Activated B cell treated with CpG ODN at 0.5 μM for 24 hours (primary cell): ENCODE data around the gene KRT15. TPM values are rescaled to one million over a fixed set of nuclear protein-coding genes. Genes with fewer than 3 reads are reported as not detected.

ENCODE experiments used
- ATAC-seq: fragments of 200-7000 bp; cut with Tn5 transposase; one replicate; pipeline ENCODE4 v1.10.0; 2021; ENCODE audit warnings: low read depth, mild to moderate bottlenecking, moderate library complexity
- CTCF ChIA-PET: fragments of 350-600 bp; sonication (Branson Sonifier 250); formaldehyde crosslinking; loops from one replicate; lab custom pipeline; 2021; ENCODE audit warnings: antibody characterized with exemption; lab: Charles Lee
- POLR2A ChIA-PET: fragments of 350-600 bp; sonication (Branson Sonifier 250); formaldehyde crosslinking; loops from one replicate; lab custom pipeline; 2021; ENCODE audit warnings: antibody characterized with exemption; lab: Charles Lee
- DNase-seq: peaks from one replicate; pipeline ENCODE4 v3.0.0; 2022
- H3K27ac Mint-ChIP-seq: one replicate; pipeline ENCODE4 v1.8.0; 2020; ENCODE audit warnings: mixed read lengths
- H3K27me3 Mint-ChIP-seq: one replicate; pipeline ENCODE4 v1.8.0; 2021; ENCODE audit warnings: mixed read lengths
- H3K36me3 Mint-ChIP-seq: one replicate; pipeline ENCODE4 v1.8.0; 2021; ENCODE audit warnings: low read depth, mixed read lengths
- H3K4me1 Mint-ChIP-seq: one replicate; pipeline ENCODE4 v1.8.0; 2021; ENCODE audit warnings: mixed read lengths
- H3K4me3 Mint-ChIP-seq: one replicate; pipeline ENCODE4 v1.8.0; 2020; ENCODE audit warnings: mild to moderate bottlenecking, mixed read lengths
- H3K9me3 Mint-ChIP-seq: one replicate; pipeline ENCODE4 v1.8.0; 2020; ENCODE audit warnings: mixed read lengths
- CTCF ChIP-seq: fragments of 200-600 bp; IDR thresholded peaks from one replicate; pipeline ENCODE4 v1.8.0; 2022; ENCODE audit warnings: antibody characterized with exemption, mild to moderate bottlenecking
- intact Hi-C: fragments of 100-400 bp; cut with micrococcal nuclease; formaldehyde crosslinking; loops from one replicate; pipeline ENCODE4 v1.15.1; 2024
- total RNA-seq: library from RNA; stranded (reverse); gene quantifications from 2 replicates; pipeline ENCODE4 v1.2.3, GENCODE V29; 2022

The KRT15 gene
- total RNA-seq, 1 donor from 2014 or later: not detected

DNA sequence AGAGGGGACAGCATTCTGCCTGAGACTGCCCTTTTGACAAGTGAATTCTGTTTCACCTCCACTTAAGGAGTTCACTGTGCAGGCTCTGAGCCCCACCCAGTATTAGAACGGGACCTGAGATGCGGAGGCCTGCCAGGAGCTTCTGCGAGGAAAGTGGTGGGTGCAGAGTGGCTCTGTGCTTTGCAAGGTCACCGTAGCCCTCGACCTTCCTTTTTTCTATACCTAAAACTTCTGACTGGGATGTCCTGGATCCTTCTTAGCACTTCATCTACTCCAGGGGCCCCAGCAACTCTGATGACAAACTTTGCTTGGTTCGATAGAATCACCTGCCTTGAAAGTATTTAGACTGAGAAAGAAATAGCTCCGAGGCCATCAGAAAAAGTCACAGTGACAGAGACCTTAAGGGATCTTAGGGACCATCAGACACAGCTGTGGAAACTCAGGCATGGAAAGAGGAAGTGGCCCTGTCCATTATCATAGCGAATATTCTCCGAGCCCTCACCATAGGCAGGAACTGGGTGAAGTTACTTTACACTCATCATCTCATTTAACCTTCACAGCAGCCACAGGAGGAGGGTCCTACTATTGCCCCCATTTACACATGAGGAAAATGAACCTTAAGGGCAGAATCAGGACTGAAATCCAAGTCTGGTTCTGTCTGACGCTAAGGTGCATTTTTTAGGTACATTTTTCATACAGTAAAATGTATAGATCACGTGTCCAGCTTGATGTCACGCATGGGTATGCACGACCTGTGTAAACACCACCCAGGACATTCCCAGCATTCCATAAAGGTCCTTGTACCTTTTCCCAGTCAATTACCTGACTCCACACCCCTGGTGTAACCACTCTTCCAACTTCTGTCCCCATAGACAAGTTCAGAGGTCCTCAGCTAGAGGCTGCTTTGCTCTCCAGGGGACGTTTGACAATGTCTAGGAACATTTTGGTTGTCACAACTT is 12.6 kb downstream of the KRT15 start:
- Mint-ChIP-seq H3K9me3 (no peaks in the 10 kb centered on the region), H3K27me3 (peaks cover 7% of the 10 kb centered on the region), H3K4me3 (no peak overlapping the region), H3K4me1 (no peaks in the 10 kb centered on the region), H3K36me3 (no peaks in the 10 kb centered on the region), H3K27ac (no peak overlapping the region)
- no peak for ATAC-seq
- DNase-seq: no peak
- POLR2A ChIA-PET: no interaction called here
- CTCF ChIA-PET: no interaction called here
- no peak for TF ChIP-seq CTCF
- intact Hi-C loops: no loop called here

DNA sequence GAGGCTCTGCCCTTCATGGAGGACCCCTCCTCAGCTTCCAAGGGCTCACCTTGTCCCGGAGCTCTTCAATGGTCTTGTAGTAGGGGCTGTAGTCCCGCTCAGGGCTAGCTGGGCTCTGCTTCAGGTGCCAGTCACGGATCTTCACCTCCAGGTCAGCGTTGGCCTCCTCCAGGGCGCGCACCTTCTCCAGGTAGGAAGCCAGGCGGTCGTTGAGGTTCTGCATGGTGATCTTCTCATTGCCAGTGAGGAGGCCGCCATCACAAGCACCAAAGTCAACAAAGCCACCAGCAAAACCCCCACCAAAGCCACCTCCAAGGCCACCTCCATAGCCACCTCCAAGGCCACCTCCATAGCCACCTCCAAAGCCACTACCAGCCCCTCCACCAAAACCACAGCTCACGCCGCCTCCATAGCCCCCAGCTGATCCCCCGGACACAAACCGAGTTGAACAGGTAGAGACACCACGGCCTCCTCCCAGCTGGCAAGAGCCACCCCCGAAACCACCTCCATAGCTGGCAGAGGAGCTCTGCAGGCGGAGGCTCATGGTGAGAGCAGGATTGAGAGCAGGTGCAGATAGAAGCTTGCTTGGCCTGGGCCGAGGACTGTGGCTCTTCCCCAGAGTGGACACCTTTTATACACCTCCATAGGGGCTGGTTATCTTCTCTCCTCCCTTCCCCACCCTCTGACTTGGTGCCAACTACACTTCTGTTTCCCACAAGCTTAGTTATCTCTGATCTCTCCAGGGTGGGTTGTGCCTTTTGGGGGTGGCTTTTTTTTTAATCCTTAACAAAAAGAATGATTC is 13.5 kb downstream of the KRT15 start, which contains the start of gene KRT13:
Gene KRT13 (minus strand): TSS at position 606 of the 802 bp plus-strand sequence. CDS start 62 bp downstream, at position 544.
- Mint-ChIP-seq H3K4me1 (no peaks in the 10 kb centered on the region), H3K27ac (no peak within 1 kb of the TSS), H3K9me3 (no peaks in the 10 kb centered on the region), H3K36me3 (no peaks in the 10 kb centered on the region), H3K27me3 (peaks cover 7% of the 10 kb centered on the region), H3K4me3 (no peak within 1 kb of the TSS)
- no peak for DNase-seq
- ChIA-PET CTCF (no interaction called here), POLR2A (no interaction called here)
- no peak for TF ChIP-seq CTCF
- intact Hi-C loops: no loop called here
- ATAC-seq: no peak

DNA sequence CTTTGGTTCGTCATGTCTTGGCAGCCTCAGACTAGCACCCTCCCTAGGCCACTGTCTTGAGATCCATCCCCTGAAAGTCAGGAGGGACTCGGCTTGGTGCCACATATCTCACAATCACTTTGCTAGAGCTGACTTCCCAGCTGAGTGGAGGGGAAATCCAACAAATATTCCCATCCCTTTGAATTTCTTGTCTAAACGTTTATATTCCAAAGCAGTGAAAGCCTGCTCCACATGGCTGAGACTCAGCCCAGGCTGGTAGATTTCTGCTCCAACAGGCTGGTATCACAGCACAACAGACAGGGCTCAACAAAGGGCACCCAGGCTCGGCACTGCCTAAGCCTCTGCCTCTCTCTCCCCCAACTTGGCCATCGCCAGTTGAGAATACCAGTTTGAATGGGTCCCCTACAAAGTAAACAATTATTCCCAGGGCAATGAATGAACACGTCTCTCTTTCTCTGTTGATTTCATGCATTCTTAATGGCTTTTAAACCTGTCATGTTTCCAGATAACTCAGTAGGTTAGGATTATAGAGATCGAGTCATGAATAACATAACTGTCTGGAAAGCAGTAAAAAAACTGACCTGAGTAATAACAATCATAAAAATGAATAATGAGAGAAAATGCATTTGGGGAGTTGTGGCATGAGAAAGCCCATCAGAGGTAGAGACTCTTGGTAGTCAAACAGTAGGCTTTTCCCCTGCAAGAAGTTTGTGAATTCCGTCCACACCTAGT is 14.3 kb downstream of the KRT15 start:
- CTCF ChIA-PET: no interaction called here
- Mint-ChIP-seq H3K27ac (no peak overlapping the region), H3K9me3 (no peaks in the 10 kb centered on the region), H3K27me3 (peaks cover 5% of the 10 kb centered on the region), H3K36me3 (no peaks in the 10 kb centered on the region), H3K4me1 (no peaks in the 10 kb centered on the region), H3K4me3 (no peak overlapping the region)
- intact Hi-C loops: no loop called here
- DNase-seq (no peak), ATAC-seq (no peak)
- POLR2A ChIA-PET: no interaction called here
- no peak for TF ChIP-seq CTCF

GRCh38 chr17:41503202-41503601 is 15.5 kb downstream of the KRT15 start:
- H3K4me1 Mint-ChIP-seq: no peaks in the 10 kb centered on the region
- no peak overlapping the region for H3K4me3 Mint-ChIP-seq
- H3K27me3 Mint-ChIP-seq: peaks cover 5% of the 10 kb centered on the region
- ChIA-PET CTCF (no interaction called here), POLR2A (no interaction called here)
- no peak for DNase-seq
- no peaks in the 10 kb centered on the region for H3K36me3 Mint-ChIP-seq
- H3K27ac Mint-ChIP-seq: no peak overlapping the region
- no peak for TF ChIP-seq CTCF
- intact Hi-C loops: no loop called here
- no peak for ATAC-seq
- H3K9me3 Mint-ChIP-seq: no peaks in the 10 kb centered on the region
